Measurements from ENCODE around the gene RAD51B. TPM values are rescaled to one million over a fixed set of nuclear protein-coding genes. Genes with fewer than 3 reads are reported as not detected.

RAD51B gene
- total and polyA plus RNA-seq, 9 of the 15 experiments (the other 6 are each of a cell fraction or from before 2014, with no cell fraction given) = 8.5 to 17.3 (median 11.3) TPM

GRCh38 chr14:67773844-67774377, 45.7 kb upstream of the RAD51B start (continued):
- no peak for TF ChIP-seq MYC (IDR thresholded peaks at IDR 0.05; ENCODE audit: low read depth, low read length)
- no peak for TF ChIP-seq MYC (CRISPR knock-in tag; IDR thresholded peaks at IDR 0.05; ENCODE audit: borderline replicate concordance, low read depth)
- no peak for TF ChIP-seq ZNF695 (CRISPR knock-in tag; IDR thresholded peaks at IDR 0.05)
- TF ChIP-seq, protein P1, sequence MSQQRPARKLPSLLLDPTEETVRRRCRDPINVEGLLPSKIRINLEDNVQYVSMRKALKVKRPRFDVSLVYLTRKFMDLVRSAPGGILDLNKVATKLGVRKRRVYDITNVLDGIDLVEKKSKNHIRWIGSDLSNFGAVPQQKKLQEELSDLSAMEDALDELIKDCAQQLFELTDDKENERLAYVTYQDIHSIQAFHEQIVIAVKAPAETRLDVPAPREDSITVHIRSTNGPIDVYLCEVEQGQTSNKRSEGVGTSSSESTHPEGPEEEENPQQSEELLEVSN (IDR thresholded peaks at IDR 0.05; ENCODE audit: borderline replicate concordance in 1 of 2, extremely low read depth in 1 of 2, insufficient read depth in 1 of 2, insufficient read length in 1 of 2, low read depth in 1 of 2, low read length in 1 of 2, poor library complexity in 1 of 2, severe bottlenecking in 1 of 2) = no peak
- TF ChIP-seq HMG20B (CRISPR knock-in tag; IDR thresholded peaks at IDR 0.05) = no peak
- TF ChIP-seq, protein P2, sequence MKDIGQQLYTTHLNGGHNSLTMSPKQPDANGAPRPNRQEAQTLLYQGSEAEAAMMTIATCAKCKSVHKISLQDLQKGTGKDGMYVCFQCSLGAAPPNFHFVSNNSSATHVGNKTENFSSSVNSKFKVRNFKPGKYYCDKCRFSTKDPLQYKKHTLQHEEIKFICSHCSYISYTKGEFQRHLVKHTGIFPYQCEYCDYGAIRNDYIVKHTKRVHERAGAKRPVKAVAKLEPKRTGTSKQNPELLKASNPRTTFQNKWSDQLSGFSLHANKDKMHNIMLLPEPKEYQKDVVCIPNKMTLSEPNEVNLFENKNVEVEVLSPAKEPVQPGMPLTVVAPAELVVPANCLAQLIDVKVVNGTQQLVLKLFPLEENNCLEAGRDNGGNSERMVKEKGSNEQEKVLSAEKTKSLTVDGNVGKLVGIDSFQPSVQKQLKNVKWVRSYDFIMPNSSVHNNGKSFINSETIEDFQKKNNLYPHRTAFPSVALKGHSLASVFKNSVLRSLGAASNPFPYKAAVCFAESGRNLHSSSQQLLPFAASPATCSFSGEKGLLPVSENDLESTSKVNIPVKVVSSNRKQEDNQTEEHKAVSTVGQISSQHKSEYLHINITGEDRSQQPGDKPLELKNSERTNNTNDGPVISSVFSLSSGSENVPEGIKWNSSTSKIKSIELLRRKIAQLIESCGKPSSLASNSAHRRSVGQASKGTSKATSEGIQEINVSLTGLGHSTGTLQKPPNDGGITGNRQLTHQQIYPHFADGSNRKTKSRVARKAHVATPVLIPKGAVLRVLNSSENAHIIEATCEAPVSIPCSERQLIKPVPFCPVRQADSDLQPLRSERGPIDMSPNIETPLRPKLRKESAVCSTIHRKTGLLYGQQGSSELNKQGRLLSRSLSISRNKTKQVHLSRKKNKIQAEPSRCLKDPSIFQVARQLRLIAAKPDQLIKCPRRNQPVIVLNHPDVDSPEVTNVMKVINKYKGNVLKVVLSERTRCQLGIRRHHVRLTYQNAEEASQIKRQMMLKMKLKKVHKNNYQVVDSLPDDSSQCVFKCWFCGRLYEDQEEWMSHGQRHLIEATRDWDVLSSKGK (CRISPR knock-in tag; IDR thresholded peaks at IDR 0.05) = no peak

Measured in K562 (cell line).